Parathyroid adenoma (tissue), 2 donors: ENCODE data around the gene PLEKHA6.

ENCODE experiments used
- H2AFZ ChIP-seq: fragments of 300-600 bp; sonication (generic); one replicate; pipeline ENCODE4 v1.7.0; 2017; ENCODE audit warnings: antibody characterized with exemption, mild to moderate bottlenecking
- H3K27ac ChIP-seq: fragments of 300-600 bp; sonication (generic); one replicate; pipeline ENCODE4 v1.7.0; 2017
- H3K27me3 ChIP-seq: fragments of 300-600 bp; sonication (generic); one replicate; pipeline ENCODE4 v1.7.0; 2017; ENCODE audit warnings: low read length; ENCODE audit not compliant: control insufficient read depth, insufficient read depth
- H3K36me3 ChIP-seq: fragments of 300-600 bp; sonication (generic); one replicate; pipeline ENCODE4 v1.7.0; 2017; ENCODE audit warnings: low read length; ENCODE audit not compliant: control insufficient read depth, insufficient read depth
- H3K4me1 ChIP-seq: fragments of 300-600 bp; sonication (generic); one replicate; pipeline ENCODE4 v1.7.0; 2017; ENCODE audit warnings: control low read depth
- H3K4me2 ChIP-seq: fragments of 300-600 bp; sonication (generic); one replicate; pipeline ENCODE4 v1.7.0; 2017; ENCODE audit warnings: low read length
- H3K4me3 ChIP-seq: fragments of 300-600 bp; sonication (generic); one replicate; pipeline ENCODE4 v1.7.0; 2017; ENCODE audit warnings: low read depth, low read length
- H3K79me2 ChIP-seq: fragments of 300-600 bp; sonication (generic); one replicate; pipeline ENCODE4 v1.7.0; 2017; ENCODE audit warnings: control low read depth
- H3K9ac ChIP-seq: fragments of 300-600 bp; sonication (generic); one replicate; pipeline ENCODE4 v1.7.0; 2017; ENCODE audit warnings: mild to moderate bottlenecking
- H3K9me3 ChIP-seq: fragments of 300-600 bp; sonication (generic); one replicate; pipeline ENCODE4 v1.7.0; 2017; ENCODE audit warnings: low read length; ENCODE audit not compliant: control insufficient read depth
- CTCF ChIP-seq: fragments of 300-600 bp; sonication (generic); IDR thresholded peaks from one replicate; pipeline ENCODE4 v1.7.0; 2017; ENCODE audit warnings: antibody characterized with exemption, mild to moderate bottlenecking
- donor health status: primary hyperparathyroidism.

The PLEKHA6 gene

GRCh38 chr1:204376919-204377799 lies 17.4 kb upstream of the PLEKHA6 start:
- H3K4me3 ChIP-seq: peak overlapping the region; percentile 53
- H3K4me1 ChIP-seq: no peaks in the 10 kb centered on the region
- H3K79me2 ChIP-seq: no peaks in the 10 kb centered on the region
- H3K36me3 ChIP-seq: no peaks in the 10 kb centered on the region
- no peaks in the 10 kb centered on the region for H3K9me3 ChIP-seq
- H3K27me3 ChIP-seq: no peaks in the 10 kb centered on the region
- peak overlapping the region; percentile 96 for H3K4me2 ChIP-seq
- H3K27ac ChIP-seq: no peak overlapping the region
- H2AFZ ChIP-seq: peak overlapping the region; percentile 82
- TF ChIP-seq CTCF: no peak
- H3K9ac ChIP-seq: no peak overlapping the region

- Histone ChIP-seq H3K36me3 (no peaks in the 10 kb centered on the region), H3K27me3 (no peaks in the 10 kb centered on the region), H2AFZ (no peak overlapping the region), H3K9me3 (no peaks in the 10 kb centered on the region), H3K27ac (no peak overlapping the region), H3K9ac (no peak overlapping the region), H3K79me2 (no peaks in the 10 kb centered on the region), H3K4me2 (no peak overlapping the region), H3K4me3 (no peak overlapping the region), H3K4me1 (no peaks in the 10 kb centered on the region)
- TF ChIP-seq CTCF: no peak
Measured at GRCh38 chr1:204376465-204376864, 16.7 kb upstream of the PLEKHA6 start.

- Histone ChIP-seq H3K4me2 (no peak overlapping the region), H2AFZ (no peak overlapping the region), H3K4me3 (no peak overlapping the region), H3K9me3 (no peaks in the 10 kb centered on the region), H3K36me3 (no peaks in the 10 kb centered on the region), H3K9ac (no peak overlapping the region), H3K27ac (no peak overlapping the region), H3K4me1 (no peaks in the 10 kb centered on the region), H3K27me3 (no peaks in the 10 kb centered on the region), H3K79me2 (no peaks in the 10 kb centered on the region)
- no peak for TF ChIP-seq CTCF
Measured at GRCh38 chr1:204373911-204374310, 14.2 kb upstream of the PLEKHA6 start.

- no peaks in the 10 kb centered on the region for H3K27me3 ChIP-seq
- no peaks in the 10 kb centered on the region for H3K79me2 ChIP-seq
- no peak for TF ChIP-seq CTCF
- H3K4me3 ChIP-seq: no peak overlapping the region
- no peaks in the 10 kb centered on the region for H3K4me1 ChIP-seq
- H3K27ac ChIP-seq: no peak overlapping the region
- H3K36me3 ChIP-seq: no peaks in the 10 kb centered on the region
- no peak overlapping the region for H3K4me2 ChIP-seq
- no peak overlapping the region for H2AFZ ChIP-seq
- no peaks in the 10 kb centered on the region for H3K9me3 ChIP-seq
- no peak overlapping the region for H3K9ac ChIP-seq
Measured at GRCh38 chr1:204370176-204370575, 10.4 kb upstream of the PLEKHA6 start.
